Measurements from ENCODE around the gene TGFB1. TPM values are rescaled to one million over a fixed set of nuclear protein-coding genes. Genes with fewer than 3 reads are reported as not detected.

Gene TGFB1
- total and polyA plus RNA-seq, 2 of the 13 experiments (the other 11 are each of a cell fraction or from before 2014, with no cell fraction given) = 4.1 to 5.4 TPM

DNA sequence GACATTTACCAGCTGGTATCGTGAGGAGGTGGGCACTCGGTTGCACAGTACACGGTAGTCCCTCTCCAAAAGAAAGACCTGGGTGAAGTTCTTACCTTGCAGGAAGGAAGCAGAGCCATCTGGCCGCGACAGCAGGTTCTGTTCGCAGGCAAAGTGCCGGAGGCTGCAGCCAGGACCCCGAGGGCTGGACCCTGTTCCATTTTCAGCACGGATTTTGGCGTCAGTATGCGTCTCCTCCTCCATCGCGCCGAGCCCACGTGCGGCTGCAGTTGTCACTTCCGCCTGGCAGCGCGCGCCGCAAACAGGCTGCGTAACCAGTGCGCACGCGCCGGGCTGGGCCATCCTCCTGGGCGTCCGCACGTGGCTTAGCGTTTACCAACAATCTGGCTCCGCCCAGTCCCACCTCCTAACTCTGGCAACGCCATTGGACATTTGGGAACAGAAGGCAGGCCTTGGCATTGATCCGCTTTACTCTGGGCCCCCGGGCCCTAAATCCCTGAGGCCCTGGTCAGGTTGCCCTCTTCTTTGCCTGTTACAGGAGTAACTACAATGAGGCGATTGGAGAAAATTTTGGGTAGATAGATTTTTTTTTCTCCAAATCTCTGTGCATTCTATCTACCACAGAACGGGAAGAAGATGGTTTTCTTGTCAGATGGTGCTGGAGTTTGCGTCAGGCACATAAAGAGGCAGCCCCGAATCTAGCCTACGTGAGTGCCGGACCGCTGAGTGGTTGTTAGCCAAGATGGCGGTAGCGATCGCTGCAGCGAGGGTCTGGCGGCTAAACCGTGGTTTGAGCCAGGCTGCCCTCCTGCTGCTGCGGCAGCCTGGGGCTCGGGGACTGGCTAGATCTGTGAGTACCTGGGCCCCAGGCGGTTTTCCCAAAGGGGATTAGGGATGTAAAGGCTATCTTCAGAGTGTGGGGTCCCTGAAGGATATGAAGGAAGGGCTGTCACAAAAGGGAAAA, 43.6 kb upstream of the TGFB1 start, which contains the start of the genes BCKDHA and EXOSC5 (continued):
- TF ChIP-seq, protein P1, sequence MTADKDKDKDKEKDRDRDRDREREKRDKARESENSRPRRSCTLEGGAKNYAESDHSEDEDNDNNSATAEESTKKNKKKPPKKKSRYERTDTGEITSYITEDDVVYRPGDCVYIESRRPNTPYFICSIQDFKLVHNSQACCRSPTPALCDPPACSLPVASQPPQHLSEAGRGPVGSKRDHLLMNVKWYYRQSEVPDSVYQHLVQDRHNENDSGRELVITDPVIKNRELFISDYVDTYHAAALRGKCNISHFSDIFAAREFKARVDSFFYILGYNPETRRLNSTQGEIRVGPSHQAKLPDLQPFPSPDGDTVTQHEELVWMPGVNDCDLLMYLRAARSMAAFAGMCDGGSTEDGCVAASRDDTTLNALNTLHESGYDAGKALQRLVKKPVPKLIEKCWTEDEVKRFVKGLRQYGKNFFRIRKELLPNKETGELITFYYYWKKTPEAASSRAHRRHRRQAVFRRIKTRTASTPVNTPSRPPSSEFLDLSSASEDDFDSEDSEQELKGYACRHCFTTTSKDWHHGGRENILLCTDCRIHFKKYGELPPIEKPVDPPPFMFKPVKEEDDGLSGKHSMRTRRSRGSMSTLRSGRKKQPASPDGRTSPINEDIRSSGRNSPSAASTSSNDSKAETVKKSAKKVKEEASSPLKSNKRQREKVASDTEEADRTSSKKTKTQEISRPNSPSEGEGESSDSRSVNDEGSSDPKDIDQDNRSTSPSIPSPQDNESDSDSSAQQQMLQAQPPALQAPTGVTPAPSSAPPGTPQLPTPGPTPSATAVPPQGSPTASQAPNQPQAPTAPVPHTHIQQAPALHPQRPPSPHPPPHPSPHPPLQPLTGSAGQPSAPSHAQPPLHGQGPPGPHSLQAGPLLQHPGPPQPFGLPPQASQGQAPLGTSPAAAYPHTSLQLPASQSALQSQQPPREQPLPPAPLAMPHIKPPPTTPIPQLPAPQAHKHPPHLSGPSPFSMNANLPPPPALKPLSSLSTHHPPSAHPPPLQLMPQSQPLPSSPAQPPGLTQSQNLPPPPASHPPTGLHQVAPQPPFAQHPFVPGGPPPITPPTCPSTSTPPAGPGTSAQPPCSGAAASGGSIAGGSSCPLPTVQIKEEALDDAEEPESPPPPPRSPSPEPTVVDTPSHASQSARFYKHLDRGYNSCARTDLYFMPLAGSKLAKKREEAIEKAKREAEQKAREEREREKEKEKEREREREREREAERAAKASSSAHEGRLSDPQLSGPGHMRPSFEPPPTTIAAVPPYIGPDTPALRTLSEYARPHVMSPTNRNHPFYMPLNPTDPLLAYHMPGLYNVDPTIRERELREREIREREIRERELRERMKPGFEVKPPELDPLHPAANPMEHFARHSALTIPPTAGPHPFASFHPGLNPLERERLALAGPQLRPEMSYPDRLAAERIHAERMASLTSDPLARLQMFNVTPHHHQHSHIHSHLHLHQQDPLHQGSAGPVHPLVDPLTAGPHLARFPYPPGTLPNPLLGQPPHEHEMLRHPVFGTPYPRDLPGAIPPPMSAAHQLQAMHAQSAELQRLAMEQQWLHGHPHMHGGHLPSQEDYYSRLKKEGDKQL (CRISPR knock-in tag; IDR thresholded peaks at IDR 0.05; ENCODE audit: low read depth) = 0 out of 2 replicates have a peak, but pooled peaks have one; percentile 6
- TF ChIP-seq KLF6 (CRISPR knock-in tag; IDR thresholded peaks at IDR 0.05) = no peak
- TF ChIP-seq ZNF329 (CRISPR knock-in tag; IDR thresholded peaks at IDR 0.05; ENCODE audit: low read depth) = peak; percentile 58; the same call in 1 of the 2 replicates
- TF ChIP-seq ZZZ3 (CRISPR knock-in tag; IDR thresholded peaks at IDR 0.05; ENCODE audit: borderline replicate concordance) = no peak; the same call in 1 of the 2 replicates
- peak; percentile 56; the same call in 1 of the 2 replicates for TF ChIP-seq NFATC3 (CRISPR knock-in tag; IDR thresholded peaks at IDR 0.05)
- TF ChIP-seq TARDBP (CRISPR knock-in tag; IDR thresholded peaks at IDR 0.05) = peak; percentile 46; the same call in 1 of the 2 replicates
- TF ChIP-seq, protein P2, sequence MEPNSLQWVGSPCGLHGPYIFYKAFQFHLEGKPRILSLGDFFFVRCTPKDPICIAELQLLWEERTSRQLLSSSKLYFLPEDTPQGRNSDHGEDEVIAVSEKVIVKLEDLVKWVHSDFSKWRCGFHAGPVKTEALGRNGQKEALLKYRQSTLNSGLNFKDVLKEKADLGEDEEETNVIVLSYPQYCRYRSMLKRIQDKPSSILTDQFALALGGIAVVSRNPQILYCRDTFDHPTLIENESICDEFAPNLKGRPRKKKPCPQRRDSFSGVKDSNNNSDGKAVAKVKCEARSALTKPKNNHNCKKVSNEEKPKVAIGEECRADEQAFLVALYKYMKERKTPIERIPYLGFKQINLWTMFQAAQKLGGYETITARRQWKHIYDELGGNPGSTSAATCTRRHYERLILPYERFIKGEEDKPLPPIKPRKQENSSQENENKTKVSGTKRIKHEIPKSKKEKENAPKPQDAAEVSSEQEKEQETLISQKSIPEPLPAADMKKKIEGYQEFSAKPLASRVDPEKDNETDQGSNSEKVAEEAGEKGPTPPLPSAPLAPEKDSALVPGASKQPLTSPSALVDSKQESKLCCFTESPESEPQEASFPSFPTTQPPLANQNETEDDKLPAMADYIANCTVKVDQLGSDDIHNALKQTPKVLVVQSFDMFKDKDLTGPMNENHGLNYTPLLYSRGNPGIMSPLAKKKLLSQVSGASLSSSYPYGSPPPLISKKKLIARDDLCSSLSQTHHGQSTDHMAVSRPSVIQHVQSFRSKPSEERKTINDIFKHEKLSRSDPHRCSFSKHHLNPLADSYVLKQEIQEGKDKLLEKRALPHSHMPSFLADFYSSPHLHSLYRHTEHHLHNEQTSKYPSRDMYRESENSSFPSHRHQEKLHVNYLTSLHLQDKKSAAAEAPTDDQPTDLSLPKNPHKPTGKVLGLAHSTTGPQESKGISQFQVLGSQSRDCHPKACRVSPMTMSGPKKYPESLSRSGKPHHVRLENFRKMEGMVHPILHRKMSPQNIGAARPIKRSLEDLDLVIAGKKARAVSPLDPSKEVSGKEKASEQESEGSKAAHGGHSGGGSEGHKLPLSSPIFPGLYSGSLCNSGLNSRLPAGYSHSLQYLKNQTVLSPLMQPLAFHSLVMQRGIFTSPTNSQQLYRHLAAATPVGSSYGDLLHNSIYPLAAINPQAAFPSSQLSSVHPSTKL (CRISPR knock-in tag; IDR thresholded peaks at IDR 0.05) = no peak; the same call in 1 of the 2 replicates
- TF ChIP-seq SMAD9 (CRISPR knock-in tag; IDR thresholded peaks at IDR 0.05) = 0 out of 2 replicates have a peak, but pooled peaks have one; percentile 13
- peak; percentile 65 for TF ChIP-seq SIN3B (IDR thresholded peaks at IDR 0.05; ENCODE audit: low read length)
- TF ChIP-seq MBD4 (IDR thresholded peaks at IDR 0.05; ENCODE audit: borderline replicate concordance, low read length) = no peak
- TF ChIP-seq SRSF9 (IDR thresholded peaks at IDR 0.05; ENCODE audit: borderline replicate concordance, insufficient read depth, low read depth, low read length, poor library complexity, severe bottlenecking) = no peak
- TF ChIP-seq RBAK (CRISPR knock-in tag; IDR thresholded peaks at IDR 0.05) = no peak
- no peak for TF ChIP-seq SSRP1 (CRISPR knock-in tag; IDR thresholded peaks at IDR 0.05)
- no peak for TF ChIP-seq HNRNPL (IDR thresholded peaks at IDR 0.05; ENCODE audit: low read depth, low read length)
- TF ChIP-seq ARNT2 (CRISPR knock-in tag; IDR thresholded peaks at IDR 0.05; ENCODE audit: low read depth) = peak; percentile 78
- peak; percentile 55 for TF ChIP-seq MED1 (CRISPR knock-in tag; IDR thresholded peaks at IDR 0.05)
- TF ChIP-seq KLF9 (CRISPR knock-in tag; IDR thresholded peaks at IDR 0.05; ENCODE audit: low read depth) = 0 out of 2 replicates have a peak, but pooled peaks have one; percentile 27
- peak; percentile 58; the same call in 1 of the 2 replicates for TF ChIP-seq KMT2A (CRISPR knock-in tag; IDR thresholded peaks at IDR 0.05)
- TF ChIP-seq MBNL3 (CRISPR knock-in tag; conservative IDR thresholded peaks at IDR 0.05) = no peak

Data from HepG2 (cell line).